ENCODE measurements around the gene GAB1.

- TF ChIP-seq ZFP3 (CRISPR knock-in tag; IDR thresholded peaks at IDR 0.05) (no peak), GLIS3 (CRISPR knock-in tag; IDR thresholded peaks at IDR 0.05) (no peak), ZNF8 (CRISPR knock-in tag; IDR thresholded peaks at IDR 0.05) (no peak), ZFP30 (CRISPR knock-in tag; IDR thresholded peaks at IDR 0.05) (no peak), ARNTL (CRISPR knock-in tag; IDR thresholded peaks at IDR 0.05; ENCODE audit: borderline replicate concordance, low read depth) (no peak), TSHZ2 (CRISPR knock-in tag; IDR thresholded peaks at IDR 0.05) (no peak), OSR1 (CRISPR knock-in tag; IDR thresholded peaks at IDR 0.05) (no peak), PATZ1 (CRISPR knock-in tag; IDR thresholded peaks at IDR 0.05; ENCODE audit: borderline replicate concordance) (no peak), SNAI2 (CRISPR knock-in tag; IDR thresholded peaks at IDR 0.05) (no peak), RARB (CRISPR knock-in tag; IDR thresholded peaks at IDR 0.05) (no peak), CSRNP3 (CRISPR knock-in tag; IDR thresholded peaks at IDR 0.05) (no peak), BACH2 (CRISPR knock-in tag; IDR thresholded peaks at IDR 0.05; ENCODE audit: borderline replicate concordance) (no peak)
Measured at GRCh38 chr4:143438710-143439109, 102.0 kb downstream of the GAB1 start.
